ENCODE measurements around the gene PSMD14.

Gene PSMD14

GRCh38 chr2:161419638-161420190 lies 111.5 kb downstream of the PSMD14 start:
- Histone ChIP-seq H3K27me3 (ENCODE audit: insufficient read depth, low read length, poor library complexity) (peaks cover 61% of the 10 kb centered on the region), H3K4ac (ENCODE audit: low read depth, low read length) (no peak overlapping the region), H4K5ac (ENCODE audit: low read length) (no peak overlapping the region), H3K36me3 (ENCODE audit: control insufficient read depth, insufficient read depth, low read length) (no peaks in the 10 kb centered on the region), H3K9ac (ENCODE audit: low read length) (no peak overlapping the region), H3K4me1 (ENCODE audit: control insufficient read depth, low read depth, low read length) (peaks cover 14% of the 10 kb centered on the region), H3K79me2 (ENCODE audit: control insufficient read depth, insufficient read depth, low read length) (no peaks in the 10 kb centered on the region), H3K79me1 (ENCODE audit: low read length) (no peaks in the 10 kb centered on the region), H2BK15ac (replicated peaks; ENCODE audit: low read depth) (no peak overlapping the region), H3K56ac (ENCODE audit: low read length) (no peak overlapping the region), H2BK5ac (ENCODE audit: low read length) (no peak overlapping the region), H3K23ac (ENCODE audit: low read length) (no peak overlapping the region), H2AK5ac (ENCODE audit: low read length) (no peak overlapping the region), H4K8ac (ENCODE audit: low read depth, low read length) (no peak overlapping the region), H3K4me3 (ENCODE audit: low read length) (no peak overlapping the region), H3K27ac (ENCODE audit: low read depth, low read length) (no peak overlapping the region), H3K18ac (ENCODE audit: low read length) (no peak overlapping the region), H2BK120ac (ENCODE audit: low read depth, low read length) (no peak overlapping the region), H3K4me2 (ENCODE audit: low read length) (no peak overlapping the region)
- no peak for DNase-seq
- WGBS (ENCODE audit: extremely low coverage, insufficient coverage, low lambda C conversion rate), result no CpG with 5 or more reads among the region's 3 CpGs

GRCh38 chr2:161420406-161421074 lies 112.3 kb downstream of the PSMD14 start:
- H4K8ac ChIP-seq (ENCODE audit: low read depth, low read length), result no peak overlapping the region
- no peak for DNase-seq
- H3K27me3 ChIP-seq (ENCODE audit: insufficient read depth, low read length, poor library complexity), result peaks cover 65% of the 10 kb centered on the region
- H3K4ac ChIP-seq (ENCODE audit: low read depth, low read length), result no peak overlapping the region
- no peaks in the 10 kb centered on the region for H3K36me3 ChIP-seq (ENCODE audit: control insufficient read depth, insufficient read depth, low read length)
- H2BK120ac ChIP-seq (ENCODE audit: low read depth, low read length), result no peak overlapping the region
- H3K79me1 ChIP-seq (ENCODE audit: low read length), result no peaks in the 10 kb centered on the region
- no peak overlapping the region for H3K4me3 ChIP-seq (ENCODE audit: low read length)
- no peak overlapping the region for H3K27ac ChIP-seq (ENCODE audit: low read depth, low read length)
- no peak overlapping the region for H3K56ac ChIP-seq (ENCODE audit: low read length)
- no peak overlapping the region for H3K9ac ChIP-seq (ENCODE audit: low read length)
- H3K18ac ChIP-seq (ENCODE audit: low read length), result no peak overlapping the region
- no peak overlapping the region for H2AK5ac ChIP-seq (ENCODE audit: low read length)
- WGBS (ENCODE audit: extremely low coverage, insufficient coverage, low lambda C conversion rate), result no CpG with 5 or more reads among the region's 11 CpGs
- no peak overlapping the region for H3K23ac ChIP-seq (ENCODE audit: low read length)
- no peak overlapping the region for H3K4me2 ChIP-seq (ENCODE audit: low read length)
- H3K4me1 ChIP-seq (ENCODE audit: control insufficient read depth, low read depth, low read length), result peaks cover 10% of the 10 kb centered on the region
- no peaks in the 10 kb centered on the region for H3K79me2 ChIP-seq (ENCODE audit: control insufficient read depth, insufficient read depth, low read length)
- H2BK15ac ChIP-seq (replicated peaks; ENCODE audit: low read depth), result no peak overlapping the region
- H4K5ac ChIP-seq (ENCODE audit: low read length), result no peak overlapping the region
- H2BK5ac ChIP-seq (ENCODE audit: low read length), result no peak overlapping the region

- no peak overlapping the region for H4K5ac ChIP-seq (ENCODE audit: low read length)
- no peak overlapping the region for H3K4me3 ChIP-seq (ENCODE audit: low read length)
- no peak overlapping the region for H3K27ac ChIP-seq (ENCODE audit: low read depth, low read length)
Observed at GRCh38 chr2:161421686-161422085, 113.5 kb downstream of the PSMD14 start.

GRCh38 chr2:161422816-161423403 lies 114.7 kb downstream of the PSMD14 start:
- peak overlapping the region; percentile 77 for H3K4me2 ChIP-seq (ENCODE audit: low read length)
- H2AK5ac ChIP-seq (ENCODE audit: low read length), result no peak overlapping the region
- no peak overlapping the region for H4K5ac ChIP-seq (ENCODE audit: low read length)
- peak; percentile 26 for DNase-seq
- H3K4me3 ChIP-seq (ENCODE audit: low read length), result no peak overlapping the region
- no peak overlapping the region for H2BK15ac ChIP-seq (replicated peaks; ENCODE audit: low read depth)
- peak overlapping the region; percentile 82 for H3K56ac ChIP-seq (ENCODE audit: low read length)
- peaks cover 60% of the 10 kb centered on the region for H3K27me3 ChIP-seq (ENCODE audit: insufficient read depth, low read length, poor library complexity)
- no peak overlapping the region for H3K4ac ChIP-seq (ENCODE audit: low read depth, low read length)
- peak overlapping the region; percentile 64 for H3K9ac ChIP-seq (ENCODE audit: low read length)
- H3K23ac ChIP-seq (ENCODE audit: low read length), result peak overlapping the region; percentile 85
- H3K79me2 ChIP-seq (ENCODE audit: control insufficient read depth, insufficient read depth, low read length), result no peaks in the 10 kb centered on the region
- no CpG with 5 or more reads among the region's 11 CpGs for WGBS (ENCODE audit: extremely low coverage, insufficient coverage, low lambda C conversion rate)
- no peaks in the 10 kb centered on the region for H3K36me3 ChIP-seq (ENCODE audit: control insufficient read depth, insufficient read depth, low read length)
- H2BK120ac ChIP-seq (ENCODE audit: low read depth, low read length), result no peak overlapping the region
- no peak overlapping the region for H4K8ac ChIP-seq (ENCODE audit: low read depth, low read length)
- H3K27ac ChIP-seq (ENCODE audit: low read depth, low read length), result no peak overlapping the region
- peaks cover 5% of the 10 kb centered on the region for H3K4me1 ChIP-seq (ENCODE audit: control insufficient read depth, low read depth, low read length)
- no peak overlapping the region for H3K18ac ChIP-seq (ENCODE audit: low read length)
- H2BK5ac ChIP-seq (ENCODE audit: low read length), result no peak overlapping the region
- no peaks in the 10 kb centered on the region for H3K79me1 ChIP-seq (ENCODE audit: low read length)

More at GRCh38 chr2:161421686-161422085, 113.5 kb downstream of the PSMD14 start:
- Histone ChIP-seq H3K27me3 (ENCODE audit: insufficient read depth, low read length, poor library complexity) (peaks cover 61% of the 10 kb centered on the region), H2BK5ac (ENCODE audit: low read length) (no peak overlapping the region), H3K4me2 (ENCODE audit: low read length) (no peak overlapping the region), H2BK120ac (ENCODE audit: low read depth, low read length) (no peak overlapping the region), H4K8ac (ENCODE audit: low read depth, low read length) (no peak overlapping the region), H3K79me1 (ENCODE audit: low read length) (no peaks in the 10 kb centered on the region), H3K9ac (ENCODE audit: low read length) (no peak overlapping the region), H3K18ac (ENCODE audit: low read length) (no peak overlapping the region), H2AK5ac (ENCODE audit: low read length) (no peak overlapping the region), H3K56ac (ENCODE audit: low read length) (no peak overlapping the region), H3K4ac (ENCODE audit: low read depth, low read length) (no peak overlapping the region), H3K4me1 (ENCODE audit: control insufficient read depth, low read depth, low read length) (peaks cover 5% of the 10 kb centered on the region), H3K79me2 (ENCODE audit: control insufficient read depth, insufficient read depth, low read length) (no peaks in the 10 kb centered on the region), H3K23ac (ENCODE audit: low read length) (no peak overlapping the region), H3K36me3 (ENCODE audit: control insufficient read depth, insufficient read depth, low read length) (no peaks in the 10 kb centered on the region), H2BK15ac (replicated peaks; ENCODE audit: low read depth) (no peak overlapping the region)
- no CpG with 5 or more reads among the region's 2 CpGs for WGBS (ENCODE audit: extremely low coverage, insufficient coverage, low lambda C conversion rate)
- DNase-seq, result peak; percentile 9

- no peak overlapping the region for H2AK5ac ChIP-seq (ENCODE audit: low read length)
- H3K4me2 ChIP-seq (ENCODE audit: low read length), result peak overlapping the region; percentile 77
- peak overlapping the region; percentile 26 for H3K4me3 ChIP-seq (ENCODE audit: low read length)
- no peaks in the 10 kb centered on the region for H3K79me1 ChIP-seq (ENCODE audit: low read length)
- peak overlapping the region; percentile 13 for H3K18ac ChIP-seq (ENCODE audit: low read length)
- no peaks in the 10 kb centered on the region for H3K79me2 ChIP-seq (ENCODE audit: control insufficient read depth, insufficient read depth, low read length)
- H3K4ac ChIP-seq (ENCODE audit: low read depth, low read length), result no peak overlapping the region
- no peak overlapping the region for H2BK15ac ChIP-seq (replicated peaks; ENCODE audit: low read depth)
- peak overlapping the region; percentile 82 for H3K56ac ChIP-seq (ENCODE audit: low read length)
- H2BK5ac ChIP-seq (ENCODE audit: low read length), result no peak overlapping the region
- no CpG with 5 or more reads among the region's 125 CpGs for WGBS (ENCODE audit: extremely low coverage, insufficient coverage, low lambda C conversion rate)
- no peaks in the 10 kb centered on the region for H3K36me3 ChIP-seq (ENCODE audit: control insufficient read depth, insufficient read depth, low read length)
- no peak overlapping the region for H4K8ac ChIP-seq (ENCODE audit: low read depth, low read length)
- H4K5ac ChIP-seq (ENCODE audit: low read length), result no peak overlapping the region
- DNase-seq, result peak; percentile 72
- H3K9ac ChIP-seq (ENCODE audit: low read length), result peak overlapping the region; percentile 64
- H3K27me3 ChIP-seq (ENCODE audit: insufficient read depth, low read length, poor library complexity), result peaks cover 64% of the 10 kb centered on the region
- no peak overlapping the region for H3K27ac ChIP-seq (ENCODE audit: low read depth, low read length)
- H2BK120ac ChIP-seq (ENCODE audit: low read depth, low read length), result no peak overlapping the region
- H3K23ac ChIP-seq (ENCODE audit: low read length), result peak overlapping the region; percentile 85
- H3K4me1 ChIP-seq (ENCODE audit: control insufficient read depth, low read depth, low read length), result no peaks in the 10 kb centered on the region
Observed at GRCh38 chr2:161423421-161424393, 115.5 kb downstream of the PSMD14 start.
